IMR-90 (cell line): Measurements from ENCODE around the gene MEGF11. TPM values are rescaled to one million over a fixed set of nuclear protein-coding genes. Genes with fewer than 3 reads are reported as not detected.

Source experiments
- ATAC-seq: fragments of 200-7000 bp; cut with Tn5 transposase; 2 replicates; pipeline ENCODE4 v1.9.1; 2020; ENCODE audit warnings: low read depth, mild to moderate bottlenecking, moderate library complexity
- BruUV-seq: library from RNA; stranded (reverse); fragments of 400-500 nt; replicated peaks from 2 replicates; lab custom pipeline; 2021; lab: Mats Ljungman, UMichigan
- CTCF ChIA-PET: fragments of 300-600 bp; formaldehyde crosslinking; extraction: SDS; loops from one replicate; lab custom pipeline; 2021; ENCODE audit warnings: antibody characterized with exemption; lab: Yijun Ruan, JAX
- POLR2A ChIA-PET: fragments of 300-600 bp; sonication (Branson Sonifier 250); formaldehyde crosslinking; loops from one replicate; lab custom pipeline; 2022; ENCODE audit warnings: antibody characterized with exemption; ENCODE audit not compliant: unreplicated experiment; lab: Charles Lee
- DNase-seq: peaks from one replicate; pipeline ENCODE4 v3.0.0; 2013
- H2AFZ ChIP-seq: replicated peaks from 2 replicates; pipeline ENCODE3; 2013; ENCODE audit warnings: low read length, mild to moderate bottlenecking; ENCODE audit not compliant: poor library complexity
- H2AK5ac ChIP-seq: 2 replicates; pipeline ENCODE4 v1.6.1; 2013; ENCODE audit warnings: low read depth, low read length, inconsistent platforms
- H2AK9ac ChIP-seq: replicated peaks from 2 replicates; pipeline ENCODE3; 2013; ENCODE audit warnings: mild to moderate bottlenecking, low read depth, low read length, moderate library complexity; ENCODE audit not compliant: poor library complexity
- H2BK120ac ChIP-seq: 2 replicates; pipeline ENCODE4 v1.6.1; 2013; ENCODE audit warnings: low read depth, low read length, inconsistent platforms
- H2BK15ac ChIP-seq: 3 replicates; pipeline ENCODE4 v1.6.1; 2013; ENCODE audit warnings: low read depth, low read length, inconsistent platforms
- H2BK20ac ChIP-seq: 2 replicates; pipeline ENCODE4 v1.6.1; 2013; ENCODE audit warnings: low read depth, mild to moderate bottlenecking, inconsistent platforms, low read length, moderate library complexity
- H2BK5ac ChIP-seq: 2 replicates; pipeline ENCODE4 v1.6.1; 2013; ENCODE audit warnings: mild to moderate bottlenecking, low read depth, low read length, inconsistent platforms; ENCODE audit not compliant: poor library complexity, severe bottlenecking
- H3K14ac ChIP-seq: replicated peaks from 2 replicates; pipeline ENCODE4 v1.6.1; 2013; ENCODE audit warnings: low read depth, low read length, inconsistent platforms
- H3K18ac ChIP-seq: 2 replicates; pipeline ENCODE4 v1.6.1; 2013; ENCODE audit warnings: low read depth, low read length, control low read depth
- H3K23ac ChIP-seq: 2 replicates; pipeline ENCODE4 v1.6.1; 2013; ENCODE audit warnings: low read depth, low read length, inconsistent platforms
- H3K27ac ChIP-seq: 2 replicates; pipeline ENCODE4 v1.5.1; 2013; ENCODE audit warnings: mild to moderate bottlenecking, control low read depth, low read length; ENCODE audit not compliant: insufficient read depth
- H3K27me3 ChIP-seq: 2 replicates; pipeline ENCODE4 v1.6.1; 2013; ENCODE audit warnings: low read length; ENCODE audit not compliant: control insufficient read depth, insufficient read depth
- H3K36me3 ChIP-seq: 2 replicates; pipeline ENCODE4 v1.6.1; 2013; ENCODE audit warnings: low read length, mixed read lengths; ENCODE audit not compliant: control insufficient read depth, insufficient read depth
- H3K4ac ChIP-seq: 2 replicates; pipeline ENCODE4 v1.6.1; 2013; ENCODE audit warnings: low read depth, low read length, inconsistent platforms
- H3K4me1 ChIP-seq: 2 replicates; pipeline ENCODE4 v1.6.1; 2013; ENCODE audit warnings: low read length, mixed read lengths; ENCODE audit not compliant: control insufficient read depth, insufficient read depth
- H3K4me2 ChIP-seq: 2 replicates; pipeline ENCODE4 v1.6.1; 2013; ENCODE audit warnings: low read depth, mild to moderate bottlenecking, control low read depth, low read length, moderate library complexity
- H3K4me3 ChIP-seq: 2 replicates; pipeline ENCODE4 v1.5.1; 2013; ENCODE audit warnings: low read depth, mild to moderate bottlenecking, control low read depth, low read length, moderate library complexity; ENCODE audit not compliant: insufficient read depth
- H3K56ac ChIP-seq: 2 replicates; pipeline ENCODE4 v1.6.1; 2013; ENCODE audit warnings: low read length, inconsistent platforms; ENCODE audit not compliant: insufficient read depth; ENCODE audit errors: extremely low read depth
- H3K79me1 ChIP-seq, 2 experiments: 2 replicates each; pipeline ENCODE4 v1.6.1; 2013; ENCODE audit warnings: low read length in 2 of 2, inconsistent platforms in 1 of 2, low read depth in 1 of 2
- H3K9ac ChIP-seq: 2 replicates; pipeline ENCODE4 v1.6.1; 2013; ENCODE audit warnings: low read depth, low read length, control low read depth
- H3K9me1 ChIP-seq: 2 replicates; pipeline ENCODE4 v1.6.1; 2013; ENCODE audit warnings: low read length, inconsistent platforms; ENCODE audit not compliant: insufficient read depth
- H3K9me3 ChIP-seq: 2 replicates; pipeline ENCODE4 v1.6.1; 2013; ENCODE audit warnings: low read length; ENCODE audit not compliant: control insufficient read depth, insufficient read depth
- H4K20me1 ChIP-seq: 2 replicates; pipeline ENCODE4 v1.6.1; 2013; ENCODE audit warnings: low read length, inconsistent platforms; ENCODE audit not compliant: insufficient read depth
- H4K5ac ChIP-seq: 2 replicates; pipeline ENCODE4 v1.6.1; 2013; ENCODE audit warnings: mild to moderate bottlenecking, low read depth, low read length, control low read depth
- H4K8ac ChIP-seq, 2 experiments: 2 replicates each; pipeline ENCODE4 v1.6.1; 2013; ENCODE audit warnings: low read depth in 2 of 2, low read length in 2 of 2, control low read depth in 1 of 2, inconsistent platforms in 1 of 2
- H4K91ac ChIP-seq: 2 replicates; pipeline ENCODE4 v1.6.1; 2013; ENCODE audit warnings: low read depth, low read length, inconsistent platforms; ENCODE audit not compliant: insufficient read depth
- BHLHE40 ChIP-seq: fragments of 150-350 bp; IDR thresholded peaks from 2 replicates; pipeline ENCODE4 v1.6.1; 2016; ENCODE audit warnings: mild to moderate bottlenecking, low read depth, low read length
- CEBPB ChIP-seq: IDR thresholded peaks from 2 replicates; pipeline ENCODE4 v1.6.1; 2012; ENCODE audit warnings: low read depth, low read length, improper control_type of control experiment
- CHD1 ChIP-seq: IDR thresholded peaks from 2 replicates; pipeline ENCODE4 v1.6.1; 2012; ENCODE audit warnings: low read depth, low read length, improper control_type of control experiment
- CTCF ChIP-seq: conservative IDR thresholded peaks from 2 replicates; pipeline ENCODE4 v1.5.1; 2012; ENCODE audit warnings: mild to moderate bottlenecking, low read depth, low read length, improper control_type of control experiment
- ELK1 ChIP-seq: fragments of 150-350 bp; IDR thresholded peaks from 2 replicates; pipeline ENCODE4 v1.6.1; 2016; ENCODE audit warnings: low read depth, mild to moderate bottlenecking, low read length, moderate library complexity, borderline replicate concordance
- FOS ChIP-seq: fragments of 150-350 bp; IDR thresholded peaks from 2 replicates; pipeline ENCODE4 v1.6.1; 2016; ENCODE audit warnings: low read depth, low read length
- MAFK ChIP-seq: IDR thresholded peaks from 2 replicates; pipeline ENCODE4 v1.6.1; 2012; ENCODE audit warnings: low read depth, low read length, improper control_type of control experiment
- MAZ ChIP-seq: IDR thresholded peaks from 2 replicates; pipeline ENCODE4 v1.6.1; 2012; ENCODE audit warnings: low read depth, mild to moderate bottlenecking, low read length, improper control_type of control experiment, moderate library complexity, borderline replicate concordance
- MXI1 ChIP-seq: IDR thresholded peaks from 2 replicates; pipeline ENCODE4 v1.6.1; 2012; ENCODE audit warnings: low read depth, mild to moderate bottlenecking, low read length, moderate library complexity, borderline replicate concordance
- NFE2L2 ChIP-seq: fragments of 150-350 bp; IDR thresholded peaks from 2 replicates; pipeline ENCODE4 v1.6.1; 2016; ENCODE audit warnings: low read depth, mild to moderate bottlenecking, low read length
- POLR2A ChIP-seq: IDR thresholded peaks from 2 replicates; pipeline ENCODE4 v1.6.1; 2012; ENCODE audit warnings: mild to moderate bottlenecking, low read depth, low read length
- RAD21 ChIP-seq: IDR thresholded peaks from 2 replicates; pipeline ENCODE4 v1.6.1; 2012; ENCODE audit warnings: low read length, improper control_type of control experiment
- RCOR1 ChIP-seq: IDR thresholded peaks from 2 replicates; pipeline ENCODE4 v1.6.1; 2012; ENCODE audit warnings: mild to moderate bottlenecking, low read length, improper control_type of control experiment; ENCODE audit not compliant: insufficient replicate concordance
- RFX5 ChIP-seq: IDR thresholded peaks from 2 replicates; pipeline ENCODE4 v1.8.0; 2012; ENCODE audit warnings: low read depth, mild to moderate bottlenecking, low read length, moderate library complexity
- SMC3 ChIP-seq: fragments of 150-350 bp; IDR thresholded peaks from 2 replicates; pipeline ENCODE4 v1.6.1; 2016; ENCODE audit warnings: low read depth, mild to moderate bottlenecking, antibody characterized with exemption, low read length, moderate library complexity
- USF2 ChIP-seq: fragments of 150-350 bp; IDR thresholded peaks from 2 replicates; pipeline ENCODE4 v1.6.1; 2017; ENCODE audit warnings: mild to moderate bottlenecking, antibody characterized with exemption, low read length, low read depth
- WGBS, 2 experiments: methylation state at CpG; one replicate each; pipeline versions ENCODE4 v1.1.5 to v1.1.7; 2013; ENCODE audit warnings: missing lambda C conversion rate in 2 of 2; ENCODE audit not compliant: insufficient read length in 1 of 2; ENCODE audit errors: extremely low coverage in 2 of 2; 5-methylcytosine and 5-hydroxymethylcytosine counted together
- dilution Hi-C: fragments of 300-500 bp; cut with HindIII; formaldehyde crosslinking; loops from one replicate; pipeline ENCODE4 v1.14.3; 2018; ENCODE audit warnings: low sequenced_read_pairs; ENCODE audit not compliant: unreplicated experiment
- in situ Hi-C: fragments of 300-500 bp; cut with MboI; formaldehyde crosslinking; loops from 3 replicates; pipeline ENCODE4 v1.14.3; 2019; ENCODE audit warnings: low sequenced_read_pairs, inconsistent platforms, mixed read lengths
- intact Hi-C: fragments of 100-400 bp; cut with micrococcal nuclease; formaldehyde crosslinking; loops from 2 replicates; pipeline ENCODE4 v1.10.0; 2022
- polyA plus RNA-seq, 3 experiments: library from polyadenylated mRNA; depleted of rRNA; stranded (reverse); fragments of >200 nt; gene quantifications; 2 replicates each; pipeline ENCODE4 v1.2.3, GENCODE V29; 2012; ENCODE audit warnings: low replicate concordance in 1 of 3
- total RNA-seq: library from RNA; depleted of rRNA; stranded (reverse); fragments of >200 nt; gene quantifications from 2 replicates; pipeline ENCODE4 v1.2.3, GENCODE V29; 2012

The MEGF11 gene
- total and polyA plus RNA-seq, 2 of the 4 experiments (the other 2 are of a cell fraction), result not detected

- Histone ChIP-seq H2AK9ac (no peak overlapping the region), H3K23ac (no peak overlapping the region), H3K9ac (no peak overlapping the region), H2BK20ac (no peak overlapping the region), H3K4me1 (no peaks in the 10 kb centered on the region), H2BK5ac (no peak overlapping the region), H3K14ac (no peak overlapping the region), H3K27me3 (peaks cover 21% of the 10 kb centered on the region), H3K56ac (no peak overlapping the region), H3K79me1 (no peaks in the 10 kb centered on the region), H2AFZ (no peak overlapping the region), H3K4me2 (no peak overlapping the region), H3K4ac (no peak overlapping the region), H3K4me3 (no peak overlapping the region), H3K18ac (no peak overlapping the region), H4K20me1 (0 out of 2 replicates have a peak, but pooled peaks cover 4% of the 10 kb centered on the region), H3K27ac (no peak overlapping the region), H2BK15ac (no peak overlapping the region), H4K8ac (no peak overlapping the region), H4K91ac (no peak overlapping the region), H2AK5ac (no peak overlapping the region), H3K9me3 (no peaks in the 10 kb centered on the region), H4K5ac (no peak overlapping the region), H3K9me1 (no peaks in the 10 kb centered on the region), H3K36me3 (no peaks in the 10 kb centered on the region), H2BK120ac (no peak overlapping the region)
- dilution Hi-C loops (no loop called here), in situ Hi-C loops (no loop called here), intact Hi-C loops (no loop called here)
- POLR2A ChIA-PET, result no interaction called here
- CTCF ChIA-PET, result no interaction called here
- TF ChIP-seq CEBPB (no peak), CHD1 (no peak), SMC3 (no peak), CTCF (no peak), RFX5 (no peak), RAD21 (no peak), NFE2L2 (no peak), MAZ (no peak), USF2 (no peak), FOS (no peak), ELK1 (no peak), BHLHE40 (no peak), RCOR1 (no peak), MXI1 (no peak), POLR2A (no peak), MAFK (no peak)
- no peak for ATAC-seq
- no TSS peak for BruUV-seq
- no peak for DNase-seq
- WGBS, 2 experiments, result no CpG with 5 or more reads among the region's 6 CpGs
Measured at GRCh38 chr15:65949491-65949890, 304.1 kb downstream of the MEGF11 start.
